ENCODE measurements around the gene AGPAT3. TPM values are rescaled to one million over a fixed set of nuclear protein-coding genes. Genes with fewer than 3 reads are reported as not detected.

AGPAT3 gene
- total and polyA plus RNA-seq, 3 donors from 2014 or later = 64.5 to 77.5 (median 69.8) TPM

- Histone ChIP-seq H3K36me3 (ENCODE audit: low read depth, missing control alignments) (no peaks in the 10 kb centered on the region), H3K4me3 (peak overlapping the region; percentile 89 to 96), H3K9me3 (no peaks in the 10 kb centered on the region), H3K27ac (peak overlapping the region in 1 of 2 donors; percentile 96), H3K27me3 (no peaks in the 10 kb centered on the region), H3K4me1 (peaks cover 14% of the 10 kb centered on the region)
- 13 to 17% methylated on average over 8 of the region's 8 CpGs for WGBS, 2 donors
- TF ChIP-seq CTCF (IDR thresholded peaks at IDR 0.05) = no peak
- no peak for TF ChIP-seq POLR2A (IDR thresholded peaks at IDR 0.05)
- intact Hi-C loops (cut with DNase I; ENCODE audit: low total_unique reads) = no loop called here
- DNase-seq = no peak
These were observed 148.5 kb downstream of the AGPAT3 start for GRCh38 chr21:44013380-44014088.

GRCh38 chr21:44017601-44018000 lies 152.6 kb downstream of the AGPAT3 start:
- no peak for TF ChIP-seq POLR2A (IDR thresholded peaks at IDR 0.05)
- no peak for TF ChIP-seq CTCF (IDR thresholded peaks at IDR 0.05)
- no peak overlapping the region for H3K4me3 ChIP-seq
- H3K4me1 ChIP-seq = peaks cover 8% of the 10 kb centered on the region
- no peak for DNase-seq
- H3K27me3 ChIP-seq = no peaks in the 10 kb centered on the region
- WGBS, 2 donors = 89 to 93% methylated on average over 9 of the region's 9 CpGs
- intact Hi-C loops (cut with DNase I; ENCODE audit: low total_unique reads) = no loop called here
- H3K27ac ChIP-seq = no peak overlapping the region
- no peaks in the 10 kb centered on the region for H3K9me3 ChIP-seq
- no peaks in the 10 kb centered on the region for H3K36me3 ChIP-seq (ENCODE audit: low read depth, missing control alignments)

GRCh38 chr21:44018127-44018526 lies 153.1 kb downstream of the AGPAT3 start:
- DNase-seq = no peak
- Histone ChIP-seq H3K9me3 (no peaks in the 10 kb centered on the region), H3K4me3 (no peak overlapping the region), H3K36me3 (ENCODE audit: low read depth, missing control alignments) (no peaks in the 10 kb centered on the region), H3K27me3 (no peaks in the 10 kb centered on the region), H3K27ac (no peak overlapping the region), H3K4me1 (peaks cover 8% of the 10 kb centered on the region)
- WGBS, 2 donors = 92% methylated on average over 5 of the region's 5 CpGs
- TF ChIP-seq CTCF (IDR thresholded peaks at IDR 0.05) (no peak), POLR2A (IDR thresholded peaks at IDR 0.05) (no peak)
- intact Hi-C loops (cut with DNase I; ENCODE audit: low total_unique reads) = no loop called here

- no peak for DNase-seq
- Histone ChIP-seq H3K27me3 (no peaks in the 10 kb centered on the region), H3K36me3 (ENCODE audit: low read depth, missing control alignments) (no peaks in the 10 kb centered on the region), H3K27ac (no peak overlapping the region), H3K4me3 (no peak overlapping the region), H3K9me3 (no peaks in the 10 kb centered on the region), H3K4me1 (no peaks in the 10 kb centered on the region)
- no peak for TF ChIP-seq CTCF (IDR thresholded peaks at IDR 0.05)
- no peak for TF ChIP-seq POLR2A (IDR thresholded peaks at IDR 0.05)
- intact Hi-C loops (cut with DNase I; ENCODE audit: low total_unique reads) = no loop called here
- WGBS, 2 donors = 66 to 67% methylated on average over 10 of the region's 10 CpGs
These were observed 154.0 kb downstream of the AGPAT3 start for GRCh38 chr21:44018813-44019567.

All from testis (tissue), 3 donors.